GM23248 (cell line): ENCODE measurements around the gene IL10RB.

ENCODE experiments used
- EZH2 ChIP-seq: fragments of 200-600 bp; sonication (generic); IDR thresholded peaks from 2 replicates; pipeline ENCODE4 v1.6.1; 2018; ENCODE audit warnings: antibody characterized with exemption, mild to moderate bottlenecking; ENCODE audit not compliant: insufficient read depth, poor library complexity, severe bottlenecking
- EZH2phosphoT487 ChIP-seq: fragments of 200-600 bp; sonication (generic); IDR thresholded peaks from 2 replicates; pipeline ENCODE4 v1.6.1; 2018; ENCODE audit warnings: antibody characterized with exemption, moderate library complexity, mild to moderate bottlenecking, low read depth; ENCODE audit not compliant: insufficient read depth

GRCh38 chr21:33270986-33271385 is 4.8 kb downstream of the IL10RB start:
- TF ChIP-seq EZH2, result no peak
- TF ChIP-seq EZH2phosphoT487, result no peak
